GM21737 (cell line): Measurements from ENCODE around the gene BCL2.

Experiments used
- ATAC-seq: cut with Tn5 transposase; IDR thresholded peaks from one replicate; pipeline ENCODE4 v1.9.1; 2021; ENCODE audit warnings: mild to moderate bottlenecking, moderate library complexity; ENCODE audit not compliant: unreplicated experiment

BCL2 gene

DNA sequence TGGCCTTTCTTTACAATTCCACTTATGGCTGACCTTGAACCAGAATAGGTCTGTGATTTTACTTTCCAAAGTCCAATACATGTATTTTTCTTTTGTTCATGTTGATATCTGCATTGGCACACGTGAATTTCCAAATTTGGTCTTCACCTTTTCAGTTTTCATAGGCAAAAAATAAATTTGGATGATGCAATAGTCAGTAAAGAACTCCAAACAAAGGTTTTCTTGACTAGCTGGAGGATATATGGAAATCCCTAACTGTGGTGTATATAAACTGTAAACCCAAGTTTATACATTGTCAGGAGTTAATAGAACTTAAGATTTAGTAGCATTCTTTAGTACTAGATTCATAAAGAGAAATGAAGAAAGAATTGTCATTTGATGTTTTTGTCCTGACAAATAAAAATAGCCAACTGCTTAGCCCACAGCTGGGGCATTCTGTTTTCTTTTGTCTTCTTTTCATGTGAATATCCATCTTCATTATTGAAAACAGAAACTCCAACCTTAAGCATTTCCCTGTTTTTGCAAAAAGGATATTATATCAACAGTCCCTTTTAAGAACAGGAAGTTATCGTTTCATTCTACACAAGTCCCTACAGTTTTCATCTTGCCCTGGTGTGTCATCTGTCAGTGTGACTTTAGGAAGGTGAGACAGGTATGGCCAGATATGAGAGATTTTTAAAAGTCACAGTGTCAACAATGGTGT lies 132.9 kb downstream of the BCL2 start:
- ATAC-seq: no peak

DNA sequence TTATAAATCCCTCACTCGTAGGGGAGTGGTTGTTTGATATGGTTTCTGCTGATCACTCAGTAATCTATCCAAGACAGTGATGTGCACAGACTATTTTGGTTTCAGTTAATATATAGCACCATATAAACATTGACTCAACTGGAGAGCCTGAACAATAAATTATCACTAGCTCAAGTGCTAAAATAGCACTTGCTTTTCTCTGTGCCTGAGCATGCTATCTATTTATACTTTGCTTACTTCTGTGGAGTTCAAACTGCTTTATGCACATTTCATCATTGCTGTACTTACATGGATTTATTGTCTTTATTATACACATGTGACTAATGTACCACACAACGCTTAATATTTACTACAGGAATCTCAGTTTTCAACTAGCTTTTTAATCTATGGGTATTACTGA lies 133.6 kb downstream of the BCL2 start:
- ATAC-seq: no peak

DNA sequence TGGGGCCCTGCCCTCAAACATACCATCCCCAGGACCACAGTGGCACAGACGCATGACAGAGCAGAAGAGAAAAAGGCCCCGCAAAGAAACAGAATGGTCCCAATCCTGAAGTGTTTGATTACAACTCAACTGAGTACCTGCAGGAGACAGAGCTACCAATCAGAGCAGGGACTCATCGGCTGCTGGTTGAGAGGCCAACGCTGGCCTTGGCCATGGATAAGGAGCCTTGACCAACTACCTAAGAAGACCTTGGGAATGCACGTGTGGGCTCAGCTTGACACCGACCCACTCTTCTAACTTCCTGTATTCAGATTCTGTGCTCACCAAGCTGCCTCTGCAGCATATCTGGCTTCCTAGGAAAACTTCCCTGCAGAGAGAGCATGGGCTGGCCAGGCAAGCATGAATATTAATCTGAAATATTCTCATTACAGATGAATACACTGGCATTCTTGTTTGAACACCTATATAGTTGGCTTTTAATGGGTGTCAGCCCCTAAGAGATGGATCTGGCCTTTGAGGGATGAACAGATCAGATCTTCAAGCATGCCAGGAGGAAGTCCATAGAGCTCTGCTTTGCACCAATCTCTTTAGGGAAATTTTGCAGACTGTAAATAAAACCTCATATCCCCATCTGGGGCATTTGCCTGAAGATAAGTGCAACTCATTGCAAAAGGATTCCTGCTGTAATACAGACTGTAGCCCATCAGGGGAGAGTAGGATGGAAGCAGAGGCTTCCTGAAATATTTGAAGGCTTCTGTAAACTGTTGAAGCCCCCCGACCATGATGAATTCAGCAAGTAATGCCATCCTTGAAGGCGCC lies 135.4 kb downstream of the BCL2 start:
- no peak for ATAC-seq

DNA sequence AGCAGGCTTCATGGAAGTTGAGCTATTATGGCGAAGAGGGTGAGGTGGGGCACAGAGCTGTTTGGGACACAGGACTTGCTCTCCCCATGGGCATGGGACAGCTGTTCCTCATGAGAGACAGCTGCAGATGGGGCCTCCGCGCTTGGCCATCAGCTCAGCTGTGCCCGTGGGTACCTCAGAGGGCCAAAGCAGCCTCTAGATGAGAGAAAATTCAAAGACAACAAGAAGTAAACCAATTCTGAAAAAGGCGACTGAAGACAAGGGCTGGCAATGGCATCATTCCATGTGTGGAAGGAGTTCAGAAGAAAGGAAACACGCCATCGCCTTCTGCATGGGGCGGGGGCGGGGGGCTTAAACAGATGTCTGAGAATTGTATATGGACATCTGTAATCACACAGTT lies 136.2 kb downstream of the BCL2 start:
- ATAC-seq: no peak

DNA sequence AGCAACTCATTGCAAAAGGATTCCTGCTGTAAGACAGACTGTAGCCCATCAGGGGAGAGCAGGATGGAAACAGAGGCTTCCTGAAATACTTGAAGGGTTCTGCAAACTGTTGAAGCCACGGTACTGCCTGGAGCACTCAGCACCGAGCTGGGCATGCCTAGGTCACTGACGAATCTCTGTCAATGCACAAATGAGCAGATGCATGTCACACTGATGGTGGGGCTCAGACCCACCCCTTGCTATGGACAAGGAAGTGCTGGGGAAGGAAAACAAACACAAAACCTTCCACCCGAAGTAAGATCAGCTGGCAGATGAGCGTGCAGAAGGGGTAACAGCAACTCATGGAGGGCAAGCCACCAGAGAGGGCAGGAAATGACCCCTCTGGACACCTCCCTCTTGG lies 136.7 kb downstream of the BCL2 start:
- ATAC-seq: no peak

DNA sequence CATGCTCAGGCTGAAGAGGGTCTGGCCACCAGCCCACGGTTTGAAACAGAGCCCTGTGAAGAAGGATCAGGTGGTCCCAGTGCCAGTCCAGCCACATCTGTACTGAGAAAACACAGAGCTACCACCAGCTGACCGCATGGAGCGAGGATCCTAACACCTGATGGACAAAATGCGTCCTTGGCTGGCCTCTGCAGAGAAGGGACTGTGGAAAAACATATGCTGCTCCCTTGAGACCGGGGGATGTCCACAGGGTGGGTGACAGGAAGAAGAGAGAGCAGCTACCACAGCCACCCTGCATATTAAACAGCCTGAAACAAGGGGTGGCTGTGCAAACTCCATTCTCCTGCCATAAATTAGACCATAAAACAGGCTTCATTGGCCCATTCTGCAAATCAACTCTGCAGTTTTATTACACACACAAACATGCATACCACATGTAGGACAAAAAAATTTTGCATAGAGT lies 137.2 kb downstream of the BCL2 start:
- ATAC-seq: no peak

DNA sequence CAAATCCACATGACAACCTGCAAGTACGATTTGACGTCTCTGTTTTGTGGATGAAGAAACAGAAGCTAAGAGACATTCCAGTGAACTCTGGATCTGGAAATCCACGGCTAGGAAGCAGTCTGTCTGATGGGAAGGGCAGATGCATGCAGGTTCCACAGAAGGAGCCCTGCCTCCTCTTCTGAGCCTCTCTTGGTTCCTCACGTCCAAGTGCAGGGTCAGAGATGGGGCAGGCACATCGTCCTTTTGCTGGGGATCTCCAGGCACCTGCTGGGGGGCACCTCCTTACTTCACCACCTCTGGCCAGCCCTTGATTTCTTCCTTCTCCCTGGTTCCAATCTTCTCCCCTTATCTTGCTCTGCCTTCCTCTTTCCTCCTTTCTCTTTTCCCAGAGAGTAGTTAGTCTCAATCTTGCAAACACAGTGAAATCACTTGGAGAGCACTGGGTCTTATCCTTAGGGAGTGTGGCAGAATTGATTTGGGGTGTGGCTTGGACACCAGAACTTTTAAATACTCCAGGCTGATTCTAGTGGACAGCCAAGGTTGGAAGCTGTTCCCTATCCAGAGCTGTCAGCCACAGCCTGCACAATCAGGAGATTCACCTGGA lies 137.8 kb downstream of the BCL2 start:
- no peak for ATAC-seq

DNA sequence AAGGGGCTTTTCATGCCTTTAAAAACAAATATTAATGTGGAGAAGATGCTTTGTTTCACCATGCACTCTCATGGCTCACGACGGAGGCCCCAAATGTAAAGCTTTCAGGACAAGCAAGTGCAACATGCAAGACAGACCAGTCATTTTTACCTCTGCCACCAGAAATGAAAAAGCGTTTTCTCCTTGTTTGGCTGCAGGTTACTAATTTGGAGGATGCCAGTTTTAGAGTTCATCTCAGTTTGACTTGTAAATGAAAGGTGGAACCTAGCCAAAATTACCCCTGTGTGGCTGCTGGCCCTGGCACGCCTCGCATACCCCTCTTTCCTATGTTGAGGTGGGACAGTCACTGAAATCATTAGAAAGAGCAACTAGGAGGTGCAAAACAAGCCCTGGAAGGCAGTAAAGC lies 138.6 kb downstream of the BCL2 start:
- ATAC-seq: peak; percentile 34

DNA sequence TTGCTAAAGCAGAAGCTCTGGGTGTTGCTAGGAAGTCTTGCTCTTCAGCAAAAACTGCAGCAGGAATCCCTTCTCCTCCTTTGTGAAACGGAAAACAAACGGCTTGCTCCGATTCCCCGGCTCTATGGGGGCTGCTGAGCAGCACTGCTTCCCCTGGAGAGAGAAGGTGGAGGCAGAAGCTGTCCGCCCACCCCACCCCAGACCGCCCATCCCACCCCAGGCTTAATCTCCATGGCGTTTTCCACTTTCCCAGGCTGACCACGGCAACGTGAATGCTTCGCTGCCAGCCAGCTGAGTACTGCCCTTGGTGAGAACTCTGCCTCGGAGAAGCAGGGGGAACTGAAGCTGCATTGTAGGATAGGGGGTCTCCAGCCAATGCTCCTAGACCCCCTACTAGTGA lies 139.2 kb downstream of the BCL2 start:
- ATAC-seq: no peak

DNA sequence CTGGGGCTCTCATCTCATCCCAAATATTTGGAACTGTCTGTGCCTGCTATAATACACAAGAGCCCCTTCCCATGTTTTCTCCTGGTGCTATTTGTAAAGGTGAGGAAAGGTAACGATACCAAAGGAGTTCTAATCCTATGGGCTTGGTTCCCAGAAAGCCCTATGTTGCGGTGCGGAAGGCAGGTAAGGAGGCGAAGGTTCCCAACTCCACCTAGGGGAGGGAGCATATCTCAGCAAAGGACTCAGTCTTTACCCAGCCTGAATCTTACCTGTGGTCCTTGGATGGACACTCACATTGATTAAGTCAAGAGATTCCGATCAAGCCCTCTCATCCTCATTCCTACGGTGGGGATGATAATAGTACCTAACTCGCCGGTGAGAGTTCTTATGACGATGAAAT lies 140.1 kb downstream of the BCL2 start:
- ATAC-seq: no peak

DNA sequence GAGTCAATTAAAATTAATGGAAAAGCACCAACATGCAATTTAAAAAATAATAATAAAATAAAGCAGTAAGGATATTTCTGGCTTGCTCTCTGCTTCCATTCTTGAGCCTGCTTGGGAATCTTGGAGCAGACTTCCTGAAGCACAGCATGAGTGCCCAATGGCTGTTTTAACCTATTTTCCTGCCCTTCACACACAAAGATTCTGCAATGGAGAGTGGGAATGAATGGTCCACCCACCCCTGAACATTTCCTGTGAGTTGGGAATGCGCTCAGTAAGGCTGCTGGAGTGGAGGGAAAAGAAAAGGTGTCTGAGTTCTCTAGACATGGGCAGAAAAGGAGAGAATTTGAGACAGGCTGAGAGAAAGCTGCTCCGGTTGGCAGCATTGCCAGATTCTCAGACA lies 140.6 kb downstream of the BCL2 start:
- ATAC-seq: no peak

DNA sequence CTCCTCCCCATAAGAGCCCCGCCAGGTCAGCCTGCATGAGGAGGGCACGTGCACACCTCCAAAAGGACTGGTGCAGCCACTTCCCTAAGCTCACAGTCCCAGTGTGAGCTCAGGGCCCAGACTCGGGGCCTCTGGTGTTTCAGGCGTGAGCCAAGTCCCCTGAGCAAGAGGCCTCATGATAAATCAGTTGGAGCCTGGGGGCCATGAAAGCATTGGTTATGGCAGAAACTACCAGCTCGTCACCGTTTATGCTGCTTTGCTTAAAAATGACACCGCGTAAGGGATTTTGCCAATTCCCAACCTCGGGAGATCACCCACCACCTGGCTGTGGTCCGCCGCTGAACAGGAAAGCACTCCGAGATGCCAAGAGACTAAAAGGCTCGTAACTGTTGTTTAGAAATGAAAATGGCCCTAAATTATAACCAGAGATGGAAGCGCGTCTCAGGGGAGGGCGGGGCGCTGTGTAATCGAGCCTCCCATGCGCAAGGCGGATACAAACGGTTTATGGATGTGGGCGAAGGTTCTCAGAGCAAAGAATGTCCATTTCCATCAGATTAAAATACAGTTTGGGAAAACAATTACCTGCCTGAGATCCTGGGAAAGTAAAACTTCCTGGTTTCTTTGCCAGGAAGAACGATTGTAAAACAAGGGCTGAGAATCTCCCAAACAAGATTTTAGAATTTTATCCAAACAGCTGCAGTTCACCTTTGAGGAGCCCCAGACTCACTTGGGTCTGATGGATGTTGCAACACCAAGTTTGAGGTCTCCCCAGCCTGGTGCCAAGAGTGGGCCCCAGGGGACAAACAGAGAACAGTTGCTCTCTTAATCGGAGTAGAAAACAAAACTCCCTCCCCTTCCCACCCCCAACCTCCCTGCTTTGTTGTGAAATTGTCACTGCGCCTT lies 141.4 kb downstream of the BCL2 start:
- no peak for ATAC-seq

DNA sequence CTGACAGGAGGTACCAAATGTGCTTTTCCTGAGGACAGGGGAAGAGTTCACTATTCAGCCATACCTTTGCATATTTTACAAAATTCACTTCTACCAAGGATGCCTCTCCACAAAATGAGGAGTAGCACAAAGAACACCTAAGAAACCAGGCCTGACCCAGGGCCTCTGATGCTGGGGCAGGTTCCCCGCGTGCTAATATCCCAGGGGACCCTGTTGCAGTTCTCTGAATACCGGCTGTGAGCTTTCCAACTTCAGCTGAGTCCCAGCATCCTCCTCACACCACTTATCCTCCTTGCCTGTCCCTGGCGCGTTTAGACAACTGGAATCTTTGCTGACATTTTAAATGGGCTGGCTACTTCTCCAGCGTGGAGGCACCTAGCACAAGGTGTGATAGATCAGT lies 142.3 kb downstream of the BCL2 start:
- ATAC-seq: no peak

DNA sequence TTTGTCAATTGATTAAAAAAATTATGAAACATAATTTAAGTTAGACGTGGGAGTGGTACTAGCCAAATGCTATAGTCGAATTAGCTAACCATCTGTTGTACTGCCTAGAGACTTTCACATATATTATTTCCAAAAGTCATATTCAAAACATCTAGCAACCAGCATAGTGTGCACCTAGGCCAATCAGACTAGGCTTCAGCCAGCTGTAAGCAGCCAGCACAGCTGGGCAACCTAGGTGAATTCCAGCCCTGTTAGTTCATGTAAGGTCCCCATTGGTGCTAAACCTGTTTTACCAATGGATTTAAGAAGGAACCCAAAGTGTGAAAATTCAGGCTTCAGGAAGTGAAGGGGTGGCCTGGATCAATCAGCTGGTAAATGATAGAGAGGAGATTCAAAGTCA lies 144.3 kb downstream of the BCL2 start:
- no peak for ATAC-seq

DNA sequence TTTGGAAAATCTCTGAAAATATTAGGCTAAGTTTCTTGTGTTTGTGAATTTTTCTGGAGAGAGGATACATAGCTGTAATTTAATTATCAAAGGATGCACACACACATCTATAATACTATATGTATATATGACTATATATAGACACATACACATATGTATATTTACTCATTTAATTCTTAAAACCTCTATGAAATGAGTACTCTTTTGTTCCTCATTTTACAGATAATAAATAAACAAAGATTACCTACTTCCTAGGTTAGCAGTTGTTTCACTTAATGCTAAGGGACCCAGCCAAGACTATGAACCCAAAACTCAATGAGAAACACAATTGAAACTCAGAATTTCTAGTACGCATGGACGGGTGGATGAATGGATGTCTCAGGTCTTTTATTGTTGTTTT lies 145.6 kb downstream of the BCL2 start:
- ATAC-seq: no peak

DNA sequence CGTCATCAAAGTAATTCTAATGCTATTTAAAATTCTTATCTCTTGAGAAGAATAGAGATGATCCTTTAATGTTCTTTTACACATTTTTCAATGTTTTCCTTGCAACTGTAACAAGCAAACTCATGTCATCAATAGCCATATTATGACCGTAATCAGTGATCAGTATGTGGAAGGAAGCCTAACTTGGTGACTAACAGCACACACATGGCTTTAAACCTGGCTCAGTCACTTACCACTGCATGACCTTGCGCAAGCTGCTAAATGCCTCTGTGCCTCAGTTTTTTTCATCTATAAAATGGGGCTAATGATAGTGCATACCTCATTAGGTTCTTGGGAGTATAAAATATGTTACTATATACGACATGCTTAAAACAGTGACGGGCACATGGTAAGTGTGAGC lies 149.7 kb downstream of the BCL2 start:
- ATAC-seq: no peak

DNA sequence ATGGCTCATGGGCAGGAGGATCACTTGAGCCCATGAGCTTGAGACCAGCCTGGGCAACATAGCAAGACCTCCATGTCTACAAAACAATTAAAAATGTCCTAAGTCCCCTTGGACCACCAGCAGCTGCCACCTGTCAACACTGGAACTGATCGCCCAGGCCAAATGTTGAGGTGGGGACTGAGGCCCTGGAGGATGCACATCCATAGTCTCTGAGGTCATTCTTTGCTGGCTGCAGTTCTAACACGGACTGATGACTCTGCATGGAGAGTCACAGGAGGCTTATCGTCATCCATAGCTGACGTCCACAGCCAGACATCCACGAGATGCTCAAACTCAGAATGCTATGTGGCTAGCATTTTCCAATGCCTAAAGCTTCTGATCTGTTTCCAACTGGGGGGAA lies 151.3 kb downstream of the BCL2 start:
- ATAC-seq: no peak

DNA sequence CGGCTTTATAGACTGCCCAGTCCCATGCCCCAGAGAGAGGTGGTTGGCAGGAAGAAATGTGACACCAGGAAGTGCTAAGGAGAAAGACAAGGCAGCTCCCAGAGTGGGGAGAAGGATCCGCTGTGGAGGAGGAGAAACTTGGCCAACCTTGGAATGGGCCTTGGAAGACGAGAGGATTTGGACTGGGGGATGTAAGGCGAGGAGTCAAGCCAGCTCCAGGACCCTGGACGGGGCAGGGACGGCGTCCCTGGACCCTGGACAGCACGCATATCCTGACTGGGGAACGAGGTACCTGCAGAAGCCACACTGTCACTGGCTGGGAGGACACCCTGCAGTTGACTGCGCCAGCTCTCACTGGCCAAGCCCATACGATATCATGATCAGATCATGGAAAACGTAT lies 153.4 kb downstream of the BCL2 start:
- ATAC-seq: no peak

DNA sequence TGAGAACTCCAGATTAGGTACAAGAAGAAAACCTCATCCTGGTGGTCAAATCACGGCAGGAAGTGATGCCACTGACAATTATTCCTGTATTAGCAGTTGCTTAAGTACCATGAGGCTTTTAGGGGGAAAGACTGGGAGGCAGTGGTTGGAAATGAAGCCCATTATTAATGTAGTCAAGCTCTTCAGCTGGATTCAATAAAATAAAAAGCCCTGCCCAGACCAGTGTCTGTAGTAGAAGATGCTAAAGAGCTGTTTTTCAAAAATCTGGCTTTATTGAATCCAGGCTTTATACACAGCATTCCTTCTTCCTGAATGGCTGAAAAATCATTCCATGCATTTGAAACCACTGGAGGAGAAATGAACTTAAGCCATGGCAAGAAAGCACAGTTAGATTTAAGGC lies 155.2 kb downstream of the BCL2 start:
- ATAC-seq: no peak

DNA sequence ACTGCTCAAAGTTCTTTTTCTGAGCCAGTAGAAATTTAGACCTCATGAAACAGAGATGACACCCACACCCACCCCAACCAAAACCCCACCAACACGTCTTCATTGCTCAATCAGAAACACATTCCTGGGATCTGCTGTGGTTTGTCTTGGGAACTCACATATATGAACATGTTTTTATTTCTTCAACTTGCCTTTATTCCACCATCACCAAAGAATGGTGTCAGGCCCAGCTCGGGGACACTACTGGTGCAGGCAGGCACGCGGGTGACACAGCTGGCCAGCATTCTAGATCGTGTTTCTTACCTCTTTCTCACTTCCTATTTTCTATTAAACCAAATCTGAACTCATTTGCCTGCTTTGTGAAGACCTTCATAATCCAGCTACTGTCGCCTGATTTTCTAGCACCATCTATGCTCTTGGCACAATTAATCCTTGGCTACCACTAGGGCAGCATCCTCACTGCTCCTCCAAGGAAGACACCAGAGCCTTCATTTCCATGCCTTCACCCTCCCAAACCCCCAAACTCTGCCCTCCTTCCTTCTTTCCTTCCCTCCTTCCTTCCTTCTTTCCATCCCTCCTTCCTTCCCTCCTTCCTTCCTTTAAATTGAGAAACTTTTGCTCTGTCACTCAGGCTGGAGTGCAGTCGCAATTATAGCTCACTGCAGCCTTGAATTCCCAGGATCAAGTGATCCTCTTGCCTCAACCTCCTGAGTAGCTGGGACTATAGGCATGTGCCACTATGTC lies 157.1 kb downstream of the BCL2 start:
- ATAC-seq: peak; percentile 21
